ENCODE measurements around the gene NKD1. TPM values are rescaled to one million over a fixed set of nuclear protein-coding genes. Genes with fewer than 3 reads are reported as not detected.

Gene NKD1
- total RNA-seq, 1 donor from 2014 or later: 0.33 TPM

DNA sequence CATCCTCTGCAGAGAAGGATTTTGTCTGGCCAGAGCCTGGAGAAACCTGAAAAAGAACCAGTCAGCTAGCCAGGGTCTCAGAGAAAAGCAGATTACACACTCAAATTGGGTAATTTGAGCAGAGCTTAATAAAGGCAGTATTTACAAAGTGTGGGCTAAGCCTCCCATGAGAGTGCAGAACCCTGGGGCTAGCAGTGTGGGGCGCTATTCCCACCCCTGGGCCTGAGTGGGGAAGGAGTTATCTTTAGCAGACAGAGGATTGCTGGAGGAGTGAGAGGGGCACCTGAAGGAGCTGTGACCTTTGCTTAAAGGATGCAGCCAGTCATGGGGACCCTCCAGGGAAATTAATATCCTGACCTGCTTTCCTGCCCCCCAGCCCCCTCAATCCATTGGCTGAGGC, 86.8 kb downstream of the NKD1 start:
- DNase-seq (ENCODE audit: low read depth): no peak
- Histone ChIP-seq H3K27me3 (ENCODE audit: control insufficient read depth, insufficient read depth, low read length) (peaks cover 3% of the 10 kb centered on the region), H3K36me3 (ENCODE audit: control insufficient read depth, insufficient read depth, low read length) (no peaks in the 10 kb centered on the region), H3K4me3 (ENCODE audit: low read depth, low read length) (no peak overlapping the region)
- TF ChIP-seq, protein P1, sequence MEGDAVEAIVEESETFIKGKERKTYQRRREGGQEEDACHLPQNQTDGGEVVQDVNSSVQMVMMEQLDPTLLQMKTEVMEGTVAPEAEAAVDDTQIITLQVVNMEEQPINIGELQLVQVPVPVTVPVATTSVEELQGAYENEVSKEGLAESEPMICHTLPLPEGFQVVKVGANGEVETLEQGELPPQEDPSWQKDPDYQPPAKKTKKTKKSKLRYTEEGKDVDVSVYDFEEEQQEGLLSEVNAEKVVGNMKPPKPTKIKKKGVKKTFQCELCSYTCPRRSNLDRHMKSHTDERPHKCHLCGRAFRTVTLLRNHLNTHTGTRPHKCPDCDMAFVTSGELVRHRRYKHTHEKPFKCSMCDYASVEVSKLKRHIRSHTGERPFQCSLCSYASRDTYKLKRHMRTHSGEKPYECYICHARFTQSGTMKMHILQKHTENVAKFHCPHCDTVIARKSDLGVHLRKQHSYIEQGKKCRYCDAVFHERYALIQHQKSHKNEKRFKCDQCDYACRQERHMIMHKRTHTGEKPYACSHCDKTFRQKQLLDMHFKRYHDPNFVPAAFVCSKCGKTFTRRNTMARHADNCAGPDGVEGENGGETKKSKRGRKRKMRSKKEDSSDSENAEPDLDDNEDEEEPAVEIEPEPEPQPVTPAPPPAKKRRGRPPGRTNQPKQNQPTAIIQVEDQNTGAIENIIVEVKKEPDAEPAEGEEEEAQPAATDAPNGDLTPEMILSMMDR (IDR thresholded peaks at IDR 0.05; ENCODE audit: insufficient read depth, low read length, poor library complexity, severe bottlenecking): no peak

DNA sequence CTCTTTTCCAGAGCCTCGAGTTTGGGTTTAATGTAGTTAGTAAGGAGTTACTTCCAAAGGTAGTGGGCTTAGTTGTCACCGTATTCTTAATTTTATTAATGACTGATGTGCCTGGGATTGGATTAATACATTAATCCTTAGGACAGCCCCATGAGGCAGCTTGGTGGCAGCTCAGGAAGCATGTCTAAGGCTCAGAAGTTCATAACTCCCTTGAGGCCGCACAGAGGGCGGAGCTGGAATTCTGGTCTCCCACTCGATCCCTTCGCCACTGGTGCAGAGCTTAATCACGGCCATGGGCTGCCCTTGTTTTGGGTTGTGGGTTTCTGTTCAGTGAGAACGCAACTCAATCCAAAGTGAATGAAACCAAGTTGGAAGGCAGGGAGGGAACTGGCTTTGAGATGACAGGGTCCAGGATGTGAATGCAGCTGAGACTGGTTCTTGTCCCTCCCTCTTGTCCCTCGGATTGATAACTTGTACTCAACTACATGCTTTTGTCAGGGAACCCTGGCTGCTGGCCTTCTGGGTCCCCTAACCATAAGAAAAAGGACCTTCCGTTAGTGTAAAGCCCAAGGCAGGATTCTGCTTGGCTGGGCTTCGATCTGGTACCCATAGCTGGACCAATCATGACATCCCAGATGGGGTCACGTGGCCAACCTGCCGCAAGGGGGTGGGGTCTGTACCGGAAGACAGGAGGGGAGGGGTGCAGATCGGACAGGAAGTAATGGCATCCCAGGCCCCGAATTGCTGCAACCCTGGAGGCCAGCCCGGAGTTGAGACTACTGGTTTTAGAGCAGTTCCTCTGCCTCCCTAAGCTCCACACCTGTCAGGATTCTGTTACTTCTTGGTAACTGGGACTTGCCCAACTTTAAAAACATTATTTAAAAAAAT, 87.6 kb downstream of the NKD1 start:
- TF ChIP-seq, protein P1 (IDR thresholded peaks at IDR 0.05; ENCODE audit: insufficient read depth, low read length, poor library complexity, severe bottlenecking): no peak
- Histone ChIP-seq H3K4me3 (ENCODE audit: low read depth, low read length) (no peak overlapping the region), H3K36me3 (ENCODE audit: control insufficient read depth, insufficient read depth, low read length) (no peaks in the 10 kb centered on the region), H3K27me3 (ENCODE audit: control insufficient read depth, insufficient read depth, low read length) (peaks cover 3% of the 10 kb centered on the region)
- no peak for DNase-seq (ENCODE audit: low read depth)

DNA sequence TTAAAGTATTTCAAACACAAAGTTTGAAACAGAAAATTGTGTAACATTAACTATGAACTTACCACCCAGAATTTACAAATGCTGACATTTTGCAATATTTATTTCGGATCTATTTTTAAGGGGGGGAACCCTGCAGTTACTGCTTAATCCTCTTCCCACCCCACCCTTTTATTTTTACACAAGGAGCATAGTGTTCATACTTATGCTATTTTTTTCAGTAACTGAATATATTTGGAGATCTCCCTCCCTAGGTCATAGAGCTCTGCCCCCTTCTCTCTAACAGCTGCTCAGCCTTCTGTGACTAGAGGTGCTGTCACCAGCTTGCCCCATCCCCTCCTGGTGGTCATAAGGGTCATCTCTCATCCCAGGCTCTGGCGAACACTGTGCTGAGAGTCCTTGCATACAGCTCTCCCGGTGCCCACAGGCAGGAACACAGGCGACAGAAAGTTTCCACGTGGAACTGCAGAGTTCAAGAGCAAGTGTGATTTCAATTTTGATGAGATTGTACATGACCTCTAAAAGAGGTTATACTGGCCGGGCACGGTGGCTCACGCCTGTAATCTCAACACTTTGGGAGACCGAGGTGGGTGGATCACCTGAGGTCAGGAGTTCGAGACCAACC, 88.7 kb downstream of the NKD1 start:
- TF ChIP-seq, protein P1 (IDR thresholded peaks at IDR 0.05; ENCODE audit: insufficient read depth, low read length, poor library complexity, severe bottlenecking): no peak

DNA sequence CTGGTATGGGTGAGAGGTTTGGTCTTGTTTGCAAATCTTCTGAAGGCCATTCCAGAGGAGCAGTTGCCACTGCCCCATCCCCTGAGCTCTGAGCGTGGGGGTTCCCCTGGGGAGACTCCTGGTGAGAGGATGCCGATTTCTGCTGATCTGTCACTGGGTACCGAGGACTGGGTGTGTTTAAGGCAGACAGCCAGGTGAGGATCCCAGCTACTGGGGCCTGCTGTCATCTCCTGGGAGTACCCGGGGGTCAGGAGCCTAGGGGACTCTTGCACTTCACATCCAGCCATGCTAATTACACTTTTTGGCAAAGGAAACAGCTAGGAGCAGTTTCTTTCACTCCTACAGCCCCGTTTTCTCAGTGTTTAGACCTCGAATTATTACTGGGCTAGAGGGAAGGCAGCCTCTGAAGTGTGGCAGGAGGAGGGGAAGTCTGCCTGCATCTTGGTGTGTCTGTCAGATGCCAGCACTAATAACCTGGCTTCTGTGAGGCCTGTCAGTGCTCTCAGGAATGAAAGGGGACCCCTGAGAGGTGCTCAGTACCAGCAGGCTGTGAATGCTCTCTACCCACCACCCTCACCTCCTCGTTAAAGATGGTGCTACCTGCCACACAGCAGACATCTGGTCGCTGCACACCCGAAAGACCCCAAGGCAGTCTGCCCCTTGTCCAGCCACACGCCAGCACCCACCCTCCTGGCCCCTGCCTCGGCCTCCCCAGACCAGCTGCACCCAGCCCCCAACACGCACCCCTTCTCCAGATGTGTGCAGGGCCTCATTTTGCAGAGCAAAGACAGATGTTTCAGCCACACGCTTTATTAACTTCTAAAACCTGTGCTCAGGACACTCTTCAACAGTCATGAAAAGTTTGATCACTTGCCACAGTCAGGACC, 89.8 kb downstream of the NKD1 start:
- peaks cover 3% of the 10 kb centered on the region for H3K27me3 ChIP-seq (ENCODE audit: control insufficient read depth, insufficient read depth, low read length)
- DNase-seq (ENCODE audit: low read depth): no peak
- no peak overlapping the region for H3K4me3 ChIP-seq (ENCODE audit: low read depth, low read length)
- TF ChIP-seq, protein P1 (IDR thresholded peaks at IDR 0.05; ENCODE audit: insufficient read depth, low read length, poor library complexity, severe bottlenecking): no peak
- H3K36me3 ChIP-seq (ENCODE audit: control insufficient read depth, insufficient read depth, low read length): no peaks in the 10 kb centered on the region

More for the DNA sequence above, 88.7 kb downstream of the NKD1 start:
- Histone ChIP-seq H3K27me3 (ENCODE audit: control insufficient read depth, insufficient read depth, low read length) (peaks cover 3% of the 10 kb centered on the region), H3K36me3 (ENCODE audit: control insufficient read depth, insufficient read depth, low read length) (no peaks in the 10 kb centered on the region), H3K4me3 (ENCODE audit: low read depth, low read length) (no peak overlapping the region)
- no peak for DNase-seq (ENCODE audit: low read depth)

DNA sequence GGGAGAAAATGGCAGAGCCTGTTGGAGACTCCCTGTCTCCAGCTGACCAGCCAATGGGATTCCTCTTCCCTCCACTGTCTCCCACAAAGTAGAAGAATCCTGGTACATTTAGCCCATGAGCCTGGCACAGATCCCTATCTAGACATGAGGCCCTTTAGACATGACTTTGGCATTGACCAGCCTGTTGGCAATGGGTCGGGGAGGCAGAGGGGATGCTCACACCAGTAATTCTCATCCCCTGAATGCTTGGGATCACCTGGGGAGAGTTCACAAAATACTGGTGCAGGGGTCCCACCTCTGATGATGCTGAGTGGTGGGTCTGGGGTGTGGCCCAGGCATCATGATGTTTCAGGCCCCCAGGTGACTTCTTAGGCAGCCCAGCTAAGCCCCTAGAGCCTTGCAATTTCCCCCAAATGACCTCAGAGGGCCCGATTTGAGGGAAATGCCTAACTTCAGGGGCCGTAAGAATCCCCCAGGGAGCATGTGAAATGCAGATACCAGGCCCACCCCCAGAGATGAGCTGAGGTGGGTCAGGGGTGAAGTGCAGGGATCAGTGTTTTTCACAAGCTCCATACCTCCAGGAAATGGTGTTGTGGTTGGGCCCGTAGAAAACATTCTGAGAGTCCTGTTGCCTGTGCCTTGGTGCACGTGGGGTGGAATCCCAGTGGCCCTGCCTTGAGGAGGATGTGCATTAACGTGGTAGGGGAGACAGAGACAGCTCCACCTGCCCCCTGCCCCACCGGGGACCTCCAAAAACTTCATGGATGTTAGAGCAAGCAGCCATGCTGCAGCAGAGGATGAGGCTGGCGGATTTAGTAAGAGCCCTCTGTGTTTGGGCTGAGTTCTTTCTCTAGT, 90.8 kb downstream of the NKD1 start:
- Histone ChIP-seq H3K27me3 (ENCODE audit: control insufficient read depth, insufficient read depth, low read length) (peaks cover 3% of the 10 kb centered on the region), H3K36me3 (ENCODE audit: control insufficient read depth, insufficient read depth, low read length) (no peaks in the 10 kb centered on the region), H3K4me3 (ENCODE audit: low read depth, low read length) (no peak overlapping the region)
- no peak for DNase-seq (ENCODE audit: low read depth)
- TF ChIP-seq, protein P1 (IDR thresholded peaks at IDR 0.05; ENCODE audit: insufficient read depth, low read length, poor library complexity, severe bottlenecking): no peak
